Astrocyte (in vitro differentiated cells and primary cell): ENCODE data around the gene SIX3. TPM values are rescaled to one million over a fixed set of nuclear protein-coding genes. Genes with fewer than 3 reads are reported as not detected.

ENCODE experiments used
- DNase-seq: peaks from one replicate; pipeline ENCODE4 v3.0.0-alpha.2; 2010; ENCODE audit warnings: low read depth
- FAIRE-seq: peaks from 2 replicates; lab custom pipeline; 2011; peaks lifted over from hg19 to GRCh38; lab: Jason Lieb, UNC
- H2AFZ ChIP-seq: 2 replicates; pipeline ENCODE4 v1.6.0; 2012; ENCODE audit warnings: low read depth, low read length, inconsistent platforms
- H3K27ac ChIP-seq: 2 replicates; pipeline ENCODE4 v1.5.1; 2011; ENCODE audit warnings: low read depth, low read length, inconsistent platforms
- H3K27me3 ChIP-seq: 2 replicates; pipeline ENCODE4 v1.6.0; 2011; ENCODE audit warnings: low read length, inconsistent platforms; ENCODE audit not compliant: insufficient read depth
- H3K36me3 ChIP-seq: 2 replicates; pipeline ENCODE4 v1.5.1; 2011; ENCODE audit warnings: low read length, inconsistent platforms; ENCODE audit not compliant: insufficient read depth
- H3K4me1 ChIP-seq: 2 replicates; pipeline ENCODE4 v1.5.1; 2011; ENCODE audit warnings: low read length, inconsistent platforms; ENCODE audit not compliant: insufficient read depth
- H3K4me2 ChIP-seq: 2 replicates; pipeline ENCODE4 v1.6.0; 2012; ENCODE audit warnings: low read length, inconsistent platforms
- H3K4me3 ChIP-seq: 2 replicates; pipeline ENCODE4 v1.5.1; 2011; ENCODE audit warnings: low read depth, mild to moderate bottlenecking, low read length, inconsistent platforms; ENCODE audit not compliant: insufficient read depth
- H3K79me2 ChIP-seq: 2 replicates; pipeline ENCODE4 v1.6.0; 2012; ENCODE audit warnings: mild to moderate bottlenecking, low read length, inconsistent platforms; ENCODE audit not compliant: insufficient read depth
- H3K9ac ChIP-seq: 2 replicates; pipeline ENCODE4 v1.6.0; 2012; ENCODE audit warnings: mild to moderate bottlenecking, low read length, inconsistent platforms
- H3K9me3 ChIP-seq: 2 replicates; pipeline ENCODE4 v1.5.1; 2012; ENCODE audit warnings: low read depth, mild to moderate bottlenecking, low read length, inconsistent platforms; ENCODE audit not compliant: insufficient read depth
- H4K20me1 ChIP-seq: 2 replicates; pipeline ENCODE4 v1.6.0; 2012; ENCODE audit warnings: low read length, inconsistent platforms; ENCODE audit not compliant: insufficient read depth
- H3K27ac Mint-ChIP-seq: one replicate; pipeline ENCODE4 v1.8.0; 2021; ENCODE audit warnings: mild to moderate bottlenecking, mixed read lengths; ENCODE audit not compliant: unreplicated experiment
- H3K27me3 Mint-ChIP-seq: one replicate; pipeline ENCODE4 v1.8.0; 2021; ENCODE audit warnings: low read depth, mixed read lengths; ENCODE audit not compliant: unreplicated experiment
- H3K36me3 Mint-ChIP-seq: one replicate; pipeline ENCODE4 v1.8.0; 2021; ENCODE audit warnings: low read depth, mixed read lengths; ENCODE audit not compliant: unreplicated experiment
- H3K4me1 Mint-ChIP-seq: one replicate; pipeline ENCODE4 v1.8.0; 2021; ENCODE audit warnings: low read depth, mixed read lengths; ENCODE audit not compliant: unreplicated experiment
- H3K4me3 Mint-ChIP-seq: one replicate; pipeline ENCODE4 v1.8.0; 2021; ENCODE audit warnings: mild to moderate bottlenecking, moderate library complexity, mixed read lengths; ENCODE audit not compliant: unreplicated experiment
- H3K9me3 Mint-ChIP-seq: one replicate; pipeline ENCODE4 v1.8.0; 2021; ENCODE audit warnings: mild to moderate bottlenecking, mixed read lengths; ENCODE audit not compliant: unreplicated experiment
- EZH2 ChIP-seq: IDR thresholded peaks from 2 replicates; pipeline ENCODE4 v1.6.1; 2012; ENCODE audit warnings: mild to moderate bottlenecking, low read length, inconsistent platforms; ENCODE audit not compliant: insufficient read depth
- total RNA-seq: library from RNA; stranded (reverse); gene quantifications from 2 replicates; pipeline ENCODE4 v1.2.1, GENCODE V29; 2021
- TF ChIP-seq, protein P1 (sequence below): IDR thresholded peaks from 2 replicates; pipeline ENCODE4 v1.5.1; 2011; ENCODE audit warnings: low read depth, mild to moderate bottlenecking, inconsistent platforms, low read length, moderate library complexity; ENCODE audit not compliant: insufficient read depth

The SIX3 gene
- total RNA-seq, 1 donor from 2014 or later, result 1.7 TPM

DNA sequence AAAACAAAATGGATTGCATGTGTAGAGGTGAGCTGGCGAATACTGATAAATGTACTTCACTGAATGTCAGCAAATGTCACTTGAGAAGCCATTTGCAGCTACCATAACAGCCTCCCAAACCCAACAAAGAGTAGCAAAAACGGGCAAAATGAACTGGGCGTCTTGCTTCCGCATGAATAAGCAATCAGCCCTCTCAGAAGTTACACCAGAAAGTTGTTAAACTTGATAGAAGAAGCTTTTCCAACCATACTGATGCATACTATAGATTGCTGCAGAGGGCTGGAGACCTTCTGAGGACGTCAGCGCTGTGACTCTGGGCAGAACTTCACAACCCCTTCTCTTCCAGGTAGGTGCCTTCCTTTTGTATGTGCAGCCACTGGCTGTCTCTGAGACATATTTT is 18.7 kb upstream of the SIX3 start:
- peaks cover 64% of the 10 kb centered on the region for H3K27me3 Mint-ChIP-seq
- H2AFZ ChIP-seq, result no peak overlapping the region
- FAIRE-seq (no peak), DNase-seq (no peak)
- no peaks in the 10 kb centered on the region for H3K79me2 ChIP-seq
- H4K20me1 ChIP-seq, result no peaks in the 10 kb centered on the region
- no peak overlapping the region for H3K9ac ChIP-seq
- TF ChIP-seq EZH2, result no peak
- TF ChIP-seq, protein P1, sequence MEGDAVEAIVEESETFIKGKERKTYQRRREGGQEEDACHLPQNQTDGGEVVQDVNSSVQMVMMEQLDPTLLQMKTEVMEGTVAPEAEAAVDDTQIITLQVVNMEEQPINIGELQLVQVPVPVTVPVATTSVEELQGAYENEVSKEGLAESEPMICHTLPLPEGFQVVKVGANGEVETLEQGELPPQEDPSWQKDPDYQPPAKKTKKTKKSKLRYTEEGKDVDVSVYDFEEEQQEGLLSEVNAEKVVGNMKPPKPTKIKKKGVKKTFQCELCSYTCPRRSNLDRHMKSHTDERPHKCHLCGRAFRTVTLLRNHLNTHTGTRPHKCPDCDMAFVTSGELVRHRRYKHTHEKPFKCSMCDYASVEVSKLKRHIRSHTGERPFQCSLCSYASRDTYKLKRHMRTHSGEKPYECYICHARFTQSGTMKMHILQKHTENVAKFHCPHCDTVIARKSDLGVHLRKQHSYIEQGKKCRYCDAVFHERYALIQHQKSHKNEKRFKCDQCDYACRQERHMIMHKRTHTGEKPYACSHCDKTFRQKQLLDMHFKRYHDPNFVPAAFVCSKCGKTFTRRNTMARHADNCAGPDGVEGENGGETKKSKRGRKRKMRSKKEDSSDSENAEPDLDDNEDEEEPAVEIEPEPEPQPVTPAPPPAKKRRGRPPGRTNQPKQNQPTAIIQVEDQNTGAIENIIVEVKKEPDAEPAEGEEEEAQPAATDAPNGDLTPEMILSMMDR, result no peak
- no peaks in the 10 kb centered on the region for H3K36me3 Mint-ChIP-seq
- no peak overlapping the region for H3K27ac ChIP-seq
- H3K4me1 Mint-ChIP-seq, result peaks cover 9% of the 10 kb centered on the region
- H3K4me3 Mint-ChIP-seq, result no peak overlapping the region
- H3K9me3 ChIP-seq, result peaks cover 2% of the 10 kb centered on the region
- no peak overlapping the region for H3K4me2 ChIP-seq
- H3K9me3 Mint-ChIP-seq, result peaks cover 7% of the 10 kb centered on the region
- H3K36me3 ChIP-seq, result no peaks in the 10 kb centered on the region
- peaks cover 9% of the 10 kb centered on the region for H3K4me1 ChIP-seq
- no peak overlapping the region for H3K4me3 ChIP-seq
- H3K27me3 ChIP-seq, result peaks cover 56% of the 10 kb centered on the region
- peak overlapping the region; percentile 29 for H3K27ac Mint-ChIP-seq

- DNase-seq (no peak), FAIRE-seq (no peak)
Measured at GRCh38 chr2:44925561-44926136, 15.9 kb upstream of the SIX3 start.

DNA sequence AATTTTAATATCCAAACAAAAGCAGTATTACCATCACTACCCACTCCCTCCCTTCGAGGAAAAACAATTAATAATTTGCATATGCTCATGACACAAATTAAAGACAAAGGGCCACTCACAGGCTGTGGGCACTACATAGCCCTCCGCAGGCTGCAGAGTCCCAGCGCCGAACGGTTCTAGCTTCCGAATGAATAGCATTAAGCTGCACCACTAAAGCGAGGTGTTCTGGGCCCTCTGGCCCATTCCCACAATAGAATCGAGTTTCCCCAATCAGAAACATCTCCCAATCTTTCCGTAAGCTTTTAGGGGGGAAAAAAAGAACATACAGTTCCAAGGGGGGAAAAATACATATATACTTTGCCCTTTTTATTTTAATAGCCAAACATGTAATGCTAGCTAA is 14.5 kb upstream of the SIX3 start:
- Mint-ChIP-seq H3K9me3 (peaks cover 21% of the 10 kb centered on the region), H3K27me3 (peaks cover 78% of the 10 kb centered on the region), H3K4me3 (no peak overlapping the region), H3K4me1 (peaks cover 2% of the 10 kb centered on the region), H3K36me3 (no peaks in the 10 kb centered on the region), H3K27ac (no peak overlapping the region)
- TF ChIP-seq EZH2, result no peak
- TF ChIP-seq, protein P1, result no peak
- Histone ChIP-seq H3K9me3 (peaks cover 2% of the 10 kb centered on the region), H2AFZ (no peak overlapping the region), H3K4me2 (no peak overlapping the region), H3K79me2 (no peaks in the 10 kb centered on the region), H3K27me3 (peaks cover 88% of the 10 kb centered on the region), H4K20me1 (peaks cover 3% of the 10 kb centered on the region), H3K36me3 (no peaks in the 10 kb centered on the region), H3K4me1 (no peaks in the 10 kb centered on the region), H3K27ac (no peak overlapping the region), H3K9ac (no peak overlapping the region), H3K4me3 (no peak overlapping the region)
- DNase-seq (no peak), FAIRE-seq (no peak)

More at GRCh38 chr2:44925561-44926136, 15.9 kb upstream of the SIX3 start:
- H3K27me3 Mint-ChIP-seq, result peaks cover 72% of the 10 kb centered on the region
- H3K27ac Mint-ChIP-seq, result no peak overlapping the region
- Histone ChIP-seq H3K27ac (no peak overlapping the region), H3K4me2 (no peak overlapping the region), H3K9me3 (peaks cover 2% of the 10 kb centered on the region), H3K4me3 (no peak overlapping the region), H3K4me1 (no peaks in the 10 kb centered on the region), H3K9ac (no peak overlapping the region), H3K79me2 (no peaks in the 10 kb centered on the region), H4K20me1 (peaks cover 3% of the 10 kb centered on the region), H2AFZ (no peak overlapping the region), H3K36me3 (no peaks in the 10 kb centered on the region), H3K27me3 (peaks cover 75% of the 10 kb centered on the region)
- peaks cover 2% of the 10 kb centered on the region for H3K4me1 Mint-ChIP-seq
- no peak overlapping the region for H3K4me3 Mint-ChIP-seq
- H3K9me3 Mint-ChIP-seq, result peaks cover 13% of the 10 kb centered on the region
- TF ChIP-seq, protein P1, result no peak
- TF ChIP-seq EZH2, result no peak
- H3K36me3 Mint-ChIP-seq, result no peaks in the 10 kb centered on the region
